ENCODE measurements around the gene ACTN1. TPM values are rescaled to one million over a fixed set of nuclear protein-coding genes. Genes with fewer than 3 reads are reported as not detected.

ACTN1 gene
- total RNA-seq, 1 donor from 2014 or later = 70.7 TPM

- no peak overlapping the region for H3K27ac Mint-ChIP-seq
- no peak overlapping the region for H3K4me3 ChIP-seq
- H3K27ac ChIP-seq = no peak overlapping the region
- H3K27me3 Mint-ChIP-seq (ENCODE audit: insufficient read depth, low read depth) = peaks cover 2% of the 10 kb centered on the region
- H3K36me3 ChIP-seq = no peaks in the 10 kb centered on the region
- no peak overlapping the region for H3K4me3 Mint-ChIP-seq
- H3K4me1 Mint-ChIP-seq = peaks cover 10% of the 10 kb centered on the region
- no peaks in the 10 kb centered on the region for H3K27me3 ChIP-seq
- DNase-seq (ENCODE audit: low spot score) = no peak
- H3K9me3 Mint-ChIP-seq = no peaks in the 10 kb centered on the region
- no peaks in the 10 kb centered on the region for H3K9me3 ChIP-seq (ENCODE audit: low read depth)
- no peak overlapping the region for H3K9ac ChIP-seq
- H3K4me2 ChIP-seq = no peak overlapping the region
- peaks cover 6% of the 10 kb centered on the region for H3K4me1 ChIP-seq
- no peaks in the 10 kb centered on the region for H3K79me2 ChIP-seq (ENCODE audit: low read depth)
- no peak overlapping the region for H2AFZ ChIP-seq (replicated peaks)
- H3K36me3 Mint-ChIP-seq = no peaks in the 10 kb centered on the region
- no peaks in the 10 kb centered on the region for H3F3A ChIP-seq (ENCODE audit: low read depth)
- TF ChIP-seq EZH2 (IDR thresholded peaks at IDR 0.05) = no peak
- TF ChIP-seq EZH2phosphoT487 (IDR thresholded peaks at IDR 0.05) = no peak
- TF ChIP-seq, protein P1, sequence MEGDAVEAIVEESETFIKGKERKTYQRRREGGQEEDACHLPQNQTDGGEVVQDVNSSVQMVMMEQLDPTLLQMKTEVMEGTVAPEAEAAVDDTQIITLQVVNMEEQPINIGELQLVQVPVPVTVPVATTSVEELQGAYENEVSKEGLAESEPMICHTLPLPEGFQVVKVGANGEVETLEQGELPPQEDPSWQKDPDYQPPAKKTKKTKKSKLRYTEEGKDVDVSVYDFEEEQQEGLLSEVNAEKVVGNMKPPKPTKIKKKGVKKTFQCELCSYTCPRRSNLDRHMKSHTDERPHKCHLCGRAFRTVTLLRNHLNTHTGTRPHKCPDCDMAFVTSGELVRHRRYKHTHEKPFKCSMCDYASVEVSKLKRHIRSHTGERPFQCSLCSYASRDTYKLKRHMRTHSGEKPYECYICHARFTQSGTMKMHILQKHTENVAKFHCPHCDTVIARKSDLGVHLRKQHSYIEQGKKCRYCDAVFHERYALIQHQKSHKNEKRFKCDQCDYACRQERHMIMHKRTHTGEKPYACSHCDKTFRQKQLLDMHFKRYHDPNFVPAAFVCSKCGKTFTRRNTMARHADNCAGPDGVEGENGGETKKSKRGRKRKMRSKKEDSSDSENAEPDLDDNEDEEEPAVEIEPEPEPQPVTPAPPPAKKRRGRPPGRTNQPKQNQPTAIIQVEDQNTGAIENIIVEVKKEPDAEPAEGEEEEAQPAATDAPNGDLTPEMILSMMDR (IDR thresholded peaks at IDR 0.05) = no peak
- no peaks in the 10 kb centered on the region for H4K20me1 ChIP-seq (ENCODE audit: low read depth)
These were observed 33.3 kb upstream of the ACTN1 start for GRCh38 chr14:69012256-69012953.

- H3K27me3 Mint-ChIP-seq (ENCODE audit: insufficient read depth, low read depth) = peaks cover 7% of the 10 kb centered on the region
- H3K36me3 Mint-ChIP-seq = no peaks in the 10 kb centered on the region
- peaks cover 3% of the 10 kb centered on the region for H3F3A ChIP-seq (ENCODE audit: low read depth)
- no peaks in the 10 kb centered on the region for H3K79me2 ChIP-seq (ENCODE audit: low read depth)
- no peak for TF ChIP-seq EZH2 (IDR thresholded peaks at IDR 0.05)
- TF ChIP-seq, protein P1 (IDR thresholded peaks at IDR 0.05) = no peak
- TF ChIP-seq EZH2phosphoT487 (IDR thresholded peaks at IDR 0.05) = no peak
- H3K4me1 Mint-ChIP-seq = peaks cover 14% of the 10 kb centered on the region
- H3K9ac ChIP-seq = no peak overlapping the region
- H3K4me3 Mint-ChIP-seq = no peak overlapping the region
- peaks cover 6% of the 10 kb centered on the region for H3K4me1 ChIP-seq
- no peak for DNase-seq (ENCODE audit: low spot score)
- no peak overlapping the region for H3K27ac Mint-ChIP-seq
- H3K36me3 ChIP-seq = no peaks in the 10 kb centered on the region
- H3K4me3 ChIP-seq = no peak overlapping the region
- no peaks in the 10 kb centered on the region for H3K27me3 ChIP-seq
- H2AFZ ChIP-seq (replicated peaks) = no peak overlapping the region
- no peaks in the 10 kb centered on the region for H4K20me1 ChIP-seq (ENCODE audit: low read depth)
- no peaks in the 10 kb centered on the region for H3K9me3 ChIP-seq (ENCODE audit: low read depth)
- no peak overlapping the region for H3K4me2 ChIP-seq
- H3K27ac ChIP-seq = no peak overlapping the region
- H3K9me3 Mint-ChIP-seq = no peaks in the 10 kb centered on the region
These were observed 31.5 kb upstream of the ACTN1 start for GRCh38 chr14:69010648-69011047.

DNA sequence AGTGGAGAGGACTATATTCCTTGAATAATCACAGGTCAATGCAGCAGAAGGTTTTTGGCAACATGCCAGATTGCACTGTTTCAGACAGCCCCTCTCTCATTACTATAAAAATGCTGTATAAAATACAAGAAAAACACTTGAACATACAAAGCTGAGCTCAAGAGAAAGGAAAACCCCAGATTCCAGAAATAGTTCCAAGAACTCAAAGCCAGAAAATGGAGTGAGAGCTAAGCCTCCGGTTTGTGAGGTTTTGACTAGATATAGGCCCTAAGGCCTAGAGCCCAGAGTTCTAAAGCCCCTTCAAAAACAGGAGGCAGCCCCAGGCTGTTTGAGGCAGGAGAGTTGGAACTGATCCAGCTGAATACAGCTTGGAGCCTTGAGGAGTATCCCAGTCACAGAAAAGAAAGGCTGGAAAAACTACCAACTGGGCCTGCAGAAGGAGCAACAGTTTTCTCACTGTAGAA lies 29.4 kb upstream of the ACTN1 start:
- no peak for DNase-seq (ENCODE audit: low spot score)
- H3K9me3 Mint-ChIP-seq = no peaks in the 10 kb centered on the region
- no peak overlapping the region for H3K27ac ChIP-seq
- no peaks in the 10 kb centered on the region for H3K9me3 ChIP-seq (ENCODE audit: low read depth)
- H4K20me1 ChIP-seq (ENCODE audit: low read depth) = no peaks in the 10 kb centered on the region
- H3K4me3 ChIP-seq = no peak overlapping the region
- H3K9ac ChIP-seq = no peak overlapping the region
- H3K27me3 ChIP-seq = no peaks in the 10 kb centered on the region
- H2AFZ ChIP-seq (replicated peaks) = no peak overlapping the region
- TF ChIP-seq, protein P1 (IDR thresholded peaks at IDR 0.05) = no peak
- no peak for TF ChIP-seq EZH2 (IDR thresholded peaks at IDR 0.05)
- TF ChIP-seq EZH2phosphoT487 (IDR thresholded peaks at IDR 0.05) = no peak
- H3K36me3 ChIP-seq = no peaks in the 10 kb centered on the region
- no peak overlapping the region for H3K27ac Mint-ChIP-seq
- no peaks in the 10 kb centered on the region for H3K79me2 ChIP-seq (ENCODE audit: low read depth)
- no peaks in the 10 kb centered on the region for H3K36me3 Mint-ChIP-seq
- H3K27me3 Mint-ChIP-seq (ENCODE audit: insufficient read depth, low read depth) = peaks cover 7% of the 10 kb centered on the region
- peaks cover 16% of the 10 kb centered on the region for H3K4me1 Mint-ChIP-seq
- no peak overlapping the region for H3K4me2 ChIP-seq
- H3K4me1 ChIP-seq = peaks cover 7% of the 10 kb centered on the region
- peaks cover 3% of the 10 kb centered on the region for H3F3A ChIP-seq (ENCODE audit: low read depth)
- no peak overlapping the region for H3K4me3 Mint-ChIP-seq
